Measurements from ENCODE around the gene ZSWIM4. TPM values are rescaled to one million over a fixed set of nuclear protein-coding genes. Genes with fewer than 3 reads are reported as not detected.

ZSWIM4 gene
- total and polyA plus RNA-seq, 7 donors, result 0.60 to 4.4 (median 3.2) TPM

DNA sequence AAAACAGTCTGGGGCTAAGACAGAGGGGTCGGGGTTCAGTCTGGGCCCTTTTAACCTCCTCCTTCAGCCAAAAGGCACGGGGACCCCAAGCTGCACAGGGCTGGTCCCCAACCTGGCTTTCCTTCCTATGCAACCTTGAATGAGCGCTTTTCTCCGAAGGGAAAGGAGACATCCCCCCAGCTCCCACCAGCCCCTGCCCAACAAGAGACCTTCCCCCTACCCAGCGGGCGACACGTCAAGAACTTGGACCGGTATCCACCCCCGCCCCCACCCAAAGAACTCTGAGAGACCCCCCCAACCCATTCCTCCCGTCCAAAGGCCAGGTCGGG, 46.7 kb downstream of the ZSWIM4 start:
- Histone ChIP-seq H3K4me3 (peak overlapping the region; percentile 77 to 99 (median 88)), H3K4me1 (peaks cover 0 to 74% (median 66%) of the 10 kb centered on the region in 4 donors), H3K36me3 (no peaks in the 10 kb centered on the region), H3K27ac (peak overlapping the region; percentile 96 to 100 (median 99)), H3K9me3 (no peaks in the 10 kb centered on the region), H3K27me3 (no peaks in the 10 kb centered on the region)
- peak; percentile 75 for DNase-seq
- intact Hi-C loops (cut with DNase I), result loop anchor here (10.0 kb wide), 1 partner anchor 817 kb away; no protein-coding TSS in a partner anchor
- 2% methylated on average over 11 of the region's 11 CpGs for WGBS, 2 donors
- no peak for TF ChIP-seq EP300 (IDR thresholded peaks at IDR 0.05)
- no peak for TF ChIP-seq POLR2AphosphoS5 (IDR thresholded peaks at IDR 0.05)
- TF ChIP-seq POLR2A (IDR thresholded peaks at IDR 0.05), result no peak
- TF ChIP-seq, protein P1, sequence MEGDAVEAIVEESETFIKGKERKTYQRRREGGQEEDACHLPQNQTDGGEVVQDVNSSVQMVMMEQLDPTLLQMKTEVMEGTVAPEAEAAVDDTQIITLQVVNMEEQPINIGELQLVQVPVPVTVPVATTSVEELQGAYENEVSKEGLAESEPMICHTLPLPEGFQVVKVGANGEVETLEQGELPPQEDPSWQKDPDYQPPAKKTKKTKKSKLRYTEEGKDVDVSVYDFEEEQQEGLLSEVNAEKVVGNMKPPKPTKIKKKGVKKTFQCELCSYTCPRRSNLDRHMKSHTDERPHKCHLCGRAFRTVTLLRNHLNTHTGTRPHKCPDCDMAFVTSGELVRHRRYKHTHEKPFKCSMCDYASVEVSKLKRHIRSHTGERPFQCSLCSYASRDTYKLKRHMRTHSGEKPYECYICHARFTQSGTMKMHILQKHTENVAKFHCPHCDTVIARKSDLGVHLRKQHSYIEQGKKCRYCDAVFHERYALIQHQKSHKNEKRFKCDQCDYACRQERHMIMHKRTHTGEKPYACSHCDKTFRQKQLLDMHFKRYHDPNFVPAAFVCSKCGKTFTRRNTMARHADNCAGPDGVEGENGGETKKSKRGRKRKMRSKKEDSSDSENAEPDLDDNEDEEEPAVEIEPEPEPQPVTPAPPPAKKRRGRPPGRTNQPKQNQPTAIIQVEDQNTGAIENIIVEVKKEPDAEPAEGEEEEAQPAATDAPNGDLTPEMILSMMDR (IDR thresholded peaks at IDR 0.05), result no peak

DNA sequence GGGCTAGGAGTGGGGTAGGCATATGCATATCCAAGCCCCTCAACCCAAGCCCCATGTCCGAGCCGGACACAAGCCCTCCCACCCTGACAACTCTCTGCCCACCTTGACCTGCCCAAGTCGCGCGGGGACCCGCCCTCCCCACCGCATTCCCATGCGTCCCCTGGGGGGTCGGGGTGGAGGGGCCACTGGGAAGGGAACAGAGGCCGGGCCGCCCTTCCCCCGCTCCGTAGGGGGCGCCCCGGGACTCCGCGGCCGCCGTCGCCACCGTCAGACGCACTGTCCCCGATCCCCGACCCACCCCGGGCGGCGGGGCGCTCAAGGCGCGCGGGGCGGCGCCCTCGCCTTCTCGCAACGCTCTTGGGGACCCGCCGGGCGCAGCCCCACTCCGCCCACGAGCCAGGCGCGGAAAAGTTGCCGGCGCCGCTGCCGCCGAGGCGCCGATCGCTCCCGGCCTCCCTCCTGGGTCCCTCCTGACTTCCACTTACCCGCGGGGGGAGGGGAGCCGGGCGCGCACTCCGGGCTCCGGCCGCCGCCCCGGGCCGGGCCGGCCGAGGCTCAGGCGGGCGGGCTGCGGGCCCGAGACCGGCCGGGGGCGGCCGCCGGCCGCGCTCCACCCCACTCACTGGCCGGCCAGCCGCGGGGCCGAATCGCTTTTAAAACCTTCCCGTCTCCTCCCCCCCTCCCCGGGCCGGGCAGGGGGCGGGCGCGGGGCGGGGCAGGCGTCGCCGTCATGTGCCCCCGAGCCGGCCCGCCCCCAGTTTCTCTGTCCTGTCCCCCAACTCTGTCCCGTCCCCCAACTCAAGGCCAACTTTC, 47.3 kb downstream of the ZSWIM4 start:
- peak overlapping the region; percentile 77 to 99 (median 88) for H3K4me3 ChIP-seq
- H3K27me3 ChIP-seq, result no peaks in the 10 kb centered on the region
- H3K36me3 ChIP-seq, result no peaks in the 10 kb centered on the region
- peak; percentile 97 for DNase-seq
- H3K9me3 ChIP-seq, result no peaks in the 10 kb centered on the region
- WGBS, 2 donors, result 0 to 1% methylated on average over 95 of the region's 95 CpGs
- H3K27ac ChIP-seq, result peak overlapping the region; percentile 96 to 100 (median 99)
- intact Hi-C loops (cut with DNase I), result loop anchor here (10.0 kb wide), 1 partner anchor 818 kb away; no protein-coding TSS in a partner anchor
- peak in 1 of 2 donors; percentile 31 for TF ChIP-seq POLR2A (IDR thresholded peaks at IDR 0.05)
- TF ChIP-seq, protein P1 (IDR thresholded peaks at IDR 0.05), result no peak
- no peak for TF ChIP-seq EP300 (IDR thresholded peaks at IDR 0.05)
- TF ChIP-seq POLR2AphosphoS5 (IDR thresholded peaks at IDR 0.05), result peak; percentile 80 to 96 (median 94)
- H3K4me1 ChIP-seq, result peaks cover 0 to 74% (median 65%) of the 10 kb centered on the region in 4 donors

DNA sequence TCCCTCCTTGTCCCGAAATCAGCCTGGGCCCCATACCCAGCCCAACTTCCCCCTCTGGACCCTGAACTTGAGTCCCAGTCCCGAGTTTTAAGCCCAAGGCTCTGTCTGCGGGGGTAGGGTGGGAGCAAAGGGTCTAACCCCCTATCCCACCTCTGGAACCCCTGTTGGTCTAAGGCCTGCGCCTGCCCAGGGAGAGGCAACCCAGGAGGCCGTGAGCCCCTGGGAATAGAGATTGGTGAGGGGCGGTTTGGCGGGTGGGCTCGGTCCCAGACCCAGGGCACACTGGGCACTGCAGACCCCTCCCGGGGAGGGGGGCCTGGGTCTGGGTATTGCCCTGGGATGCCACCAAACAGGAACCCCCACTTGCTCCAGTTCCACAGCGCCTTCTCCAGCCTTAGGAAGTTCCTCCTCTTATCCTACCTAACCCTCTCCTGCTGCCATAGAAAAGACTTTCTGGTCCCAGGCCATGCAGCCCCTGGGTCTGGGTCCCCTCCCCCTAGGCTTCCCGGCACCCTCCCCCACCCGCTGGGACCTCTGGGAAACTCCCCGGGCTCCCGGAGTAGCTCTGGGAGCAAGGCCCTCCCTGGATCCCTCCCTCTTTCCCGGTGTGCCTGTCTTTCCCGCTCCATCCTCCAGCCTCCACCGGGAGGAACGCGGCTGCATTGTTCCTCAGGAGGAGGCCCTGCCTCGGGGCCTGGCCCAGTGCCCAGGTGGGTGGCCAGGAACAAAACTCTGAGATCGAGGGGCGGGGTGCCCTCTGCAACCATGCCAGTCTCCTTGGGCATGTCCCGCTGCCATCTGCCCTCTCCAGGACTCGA, 48.1 kb downstream of the ZSWIM4 start:
- peaks cover 0 to 74% (median 63%) of the 10 kb centered on the region in 4 donors for H3K4me1 ChIP-seq
- intact Hi-C loops (cut with DNase I), result loop anchor here (10.0 kb wide), 1 partner anchor 819 kb away; no protein-coding TSS in a partner anchor
- peak in 1 of 4 donors; percentile 56 for TF ChIP-seq EP300 (IDR thresholded peaks at IDR 0.05)
- TF ChIP-seq, protein P1 (IDR thresholded peaks at IDR 0.05), result no peak
- peak in 2 of 4 donors; percentile 21 to 71 for TF ChIP-seq POLR2AphosphoS5 (IDR thresholded peaks at IDR 0.05)
- TF ChIP-seq POLR2A (IDR thresholded peaks at IDR 0.05), result no peak
- peak overlapping the region; percentile 96 to 100 (median 99) for H3K27ac ChIP-seq
- H3K36me3 ChIP-seq, result no peaks in the 10 kb centered on the region
- 7 to 23% methylated on average over 24 of the region's 24 CpGs for WGBS, 2 donors
- DNase-seq, result peak; percentile 86
- H3K27me3 ChIP-seq, result no peaks in the 10 kb centered on the region
- H3K9me3 ChIP-seq, result no peaks in the 10 kb centered on the region
- H3K4me3 ChIP-seq, result peak overlapping the region; percentile 30 to 99 (median 88)

DNA sequence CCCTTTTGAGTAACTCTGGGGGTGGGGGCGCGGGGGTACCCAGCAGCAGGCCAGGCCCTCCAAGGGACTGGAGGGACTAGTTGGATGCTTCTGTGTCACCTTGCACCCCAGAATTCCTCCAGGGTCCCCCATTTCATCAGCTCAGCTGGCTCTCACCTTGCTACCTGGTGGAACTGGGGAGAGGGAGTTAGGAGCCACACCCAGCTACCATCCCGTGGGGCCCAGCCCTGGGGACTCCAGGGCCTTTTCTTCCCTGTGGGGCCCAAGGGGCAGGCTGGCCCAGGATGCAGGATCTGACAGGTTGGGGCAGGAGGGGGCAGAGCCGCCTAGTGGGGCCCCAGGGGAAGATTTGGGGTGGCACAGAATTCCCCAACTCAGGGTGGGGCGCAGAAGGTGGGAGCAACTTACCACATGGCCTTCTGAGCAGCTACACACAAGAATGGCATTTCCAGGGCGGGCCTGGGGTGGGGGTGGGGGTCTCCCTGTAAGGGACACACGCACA, 48.9 kb downstream of the ZSWIM4 start:
- TF ChIP-seq, protein P1 (IDR thresholded peaks at IDR 0.05), result no peak
- TF ChIP-seq POLR2AphosphoS5 (IDR thresholded peaks at IDR 0.05) (no peak), POLR2A (IDR thresholded peaks at IDR 0.05) (no peak), EP300 (IDR thresholded peaks at IDR 0.05) (no peak)
- intact Hi-C loops (cut with DNase I), result loop anchor here (10.0 kb wide), 1 partner anchor 819 kb away; no protein-coding TSS in a partner anchor
- no peak overlapping the region for H3K4me3 ChIP-seq
- peaks cover 0 to 74% (median 63%) of the 10 kb centered on the region in 4 donors for H3K4me1 ChIP-seq
- H3K36me3 ChIP-seq, result no peaks in the 10 kb centered on the region
- no peaks in the 10 kb centered on the region for H3K9me3 ChIP-seq
- no peaks in the 10 kb centered on the region for H3K27me3 ChIP-seq
- peak overlapping the region; percentile 96 to 100 (median 99) for H3K27ac ChIP-seq
- no peak for DNase-seq
- 40 to 69% methylated on average over 7 of the region's 7 CpGs for WGBS, 2 donors
